HG03342 (cell line): ENCODE data around the gene KCNQ5.
"Not testable (repeated sequence)": the region's sequence is repeated elsewhere in the genome, so short reads cannot be mapped to it uniquely, and the experiment has no call there.

Source experiments
- ATAC-seq: cut with Tn5 transposase; IDR thresholded peaks from one replicate; pipeline ENCODE4 v1.9.1; 2021; ENCODE audit warnings: mild to moderate bottlenecking, moderate library complexity; ENCODE audit not compliant: unreplicated experiment

KCNQ5 gene

GRCh38 chr6:72946774-72947173 lies 324.9 kb downstream of the KCNQ5 start:
- ATAC-seq = no peak

GRCh38 chr6:72947534-72947933 lies 325.7 kb downstream of the KCNQ5 start:
- ATAC-seq = no peak

DNA sequence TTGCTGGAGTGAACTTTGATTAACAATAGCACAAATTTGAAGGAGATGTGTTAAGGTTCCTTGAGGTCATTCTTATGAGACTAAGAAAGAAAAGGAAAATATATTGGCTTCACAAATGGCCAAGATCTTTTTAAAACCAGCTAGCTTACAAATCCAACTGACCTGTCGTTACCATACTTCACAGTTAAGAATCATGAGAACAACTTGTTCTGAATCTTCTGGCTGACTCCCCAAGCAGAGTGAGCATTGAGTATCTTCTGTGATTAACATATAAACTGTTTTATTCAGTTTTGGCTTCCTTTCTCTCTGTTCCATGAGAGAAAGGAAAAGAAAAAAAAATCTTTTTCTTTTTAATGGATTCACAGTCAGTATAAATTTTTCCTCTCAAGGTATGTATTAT lies 326.3 kb downstream of the KCNQ5 start:
- ATAC-seq = no peak

DNA sequence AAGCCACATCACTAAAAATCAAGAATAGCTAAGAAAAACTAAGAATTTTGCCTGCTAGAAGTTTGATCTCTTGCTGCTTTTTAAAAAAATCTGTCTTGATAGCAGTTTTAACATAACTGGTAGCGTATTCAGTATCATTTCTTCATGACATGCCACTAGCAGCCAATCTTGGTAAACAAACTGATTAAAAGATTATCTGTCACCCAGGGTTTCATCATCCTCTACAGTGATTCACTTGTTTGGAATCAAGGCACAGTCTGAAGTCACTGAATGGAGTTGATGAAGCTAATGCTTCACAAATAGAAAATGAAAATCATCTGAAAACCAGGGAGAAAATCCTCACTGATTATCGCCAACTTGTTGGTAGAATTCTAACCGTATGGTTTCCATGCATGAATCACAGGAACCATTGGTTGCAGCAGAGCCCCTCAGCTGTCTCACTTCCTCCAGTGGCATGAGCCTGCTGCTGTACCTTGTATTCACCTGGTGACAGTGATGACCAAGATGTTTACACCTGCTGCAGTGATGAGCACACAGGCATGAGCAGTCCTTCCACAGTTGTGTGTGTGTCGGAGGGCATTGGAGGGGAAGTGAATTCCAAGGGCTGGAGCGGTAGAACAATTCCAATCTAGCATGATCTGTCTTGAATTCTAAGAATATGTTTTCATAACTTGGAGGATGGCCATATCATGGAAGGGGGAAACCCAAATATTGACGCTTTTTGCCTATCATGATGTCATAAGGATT lies 328.4 kb downstream of the KCNQ5 start:
- ATAC-seq = no peak

- ATAC-seq = no peak
Observed at GRCh38 chr6:72952808-72953630, 331.2 kb downstream of the KCNQ5 start.

DNA sequence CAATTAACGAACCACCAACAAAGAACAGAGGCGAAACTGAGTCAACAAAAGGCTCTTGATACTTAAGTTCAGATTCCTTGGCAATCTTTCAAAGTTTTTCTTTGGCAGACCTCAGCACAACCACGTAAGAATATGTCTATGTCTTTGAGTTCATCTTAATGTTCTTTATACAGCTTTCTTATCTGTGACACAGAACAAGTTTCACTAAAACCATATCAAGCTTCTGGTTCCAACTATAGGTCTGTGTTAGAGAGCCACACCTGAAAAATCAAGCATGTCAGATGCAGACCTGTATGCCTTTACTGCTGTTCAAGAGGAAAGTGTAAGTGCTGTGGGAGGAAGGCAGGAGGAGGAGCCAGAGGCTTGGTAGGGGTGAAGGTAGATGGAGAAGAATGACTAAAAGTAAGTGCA lies 332.1 kb downstream of the KCNQ5 start:
- ATAC-seq = no peak

DNA sequence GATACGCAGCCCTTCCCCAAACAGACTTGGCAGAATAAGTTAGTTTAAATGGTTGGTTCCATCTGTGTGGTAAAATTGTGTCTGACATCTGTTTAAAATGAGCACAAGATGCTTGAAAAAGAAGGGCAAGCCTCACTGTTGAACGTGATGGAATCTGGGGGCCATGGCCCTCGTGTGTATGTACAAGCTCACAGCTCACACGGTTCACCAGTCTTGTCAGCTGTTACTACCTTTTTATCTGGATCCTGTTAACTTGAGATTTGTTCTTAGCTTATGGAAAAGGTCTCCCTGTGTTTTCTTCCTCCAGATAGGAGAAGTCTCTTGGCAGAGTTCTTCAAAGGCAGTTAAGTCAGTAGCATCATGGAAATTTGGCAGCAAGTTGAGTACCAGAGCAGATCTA lies 332.9 kb downstream of the KCNQ5 start:
- no peak for ATAC-seq

- no peak for ATAC-seq
Observed at GRCh38 chr6:72955666-72956065, 333.8 kb downstream of the KCNQ5 start.

DNA sequence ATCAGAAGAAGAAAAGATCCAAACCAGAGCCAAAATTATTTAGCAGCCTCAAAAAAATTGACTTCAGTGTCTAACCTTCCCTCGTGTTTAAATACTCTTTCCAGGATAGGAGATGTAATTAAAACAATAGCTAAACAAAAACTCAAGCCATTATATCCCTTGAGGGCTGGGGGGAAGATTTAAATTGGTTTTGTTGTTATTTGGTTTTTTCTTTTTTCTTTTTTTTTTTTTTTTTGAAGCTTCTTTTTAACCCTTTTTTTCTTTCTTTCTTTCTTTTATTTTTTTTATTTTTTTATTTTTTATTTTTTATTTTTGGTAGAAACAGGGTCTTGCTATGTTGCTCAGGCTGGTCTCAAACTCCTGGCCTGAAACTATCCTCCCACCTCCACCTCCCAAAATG lies 334.4 kb downstream of the KCNQ5 start:
- no peak for ATAC-seq

DNA sequence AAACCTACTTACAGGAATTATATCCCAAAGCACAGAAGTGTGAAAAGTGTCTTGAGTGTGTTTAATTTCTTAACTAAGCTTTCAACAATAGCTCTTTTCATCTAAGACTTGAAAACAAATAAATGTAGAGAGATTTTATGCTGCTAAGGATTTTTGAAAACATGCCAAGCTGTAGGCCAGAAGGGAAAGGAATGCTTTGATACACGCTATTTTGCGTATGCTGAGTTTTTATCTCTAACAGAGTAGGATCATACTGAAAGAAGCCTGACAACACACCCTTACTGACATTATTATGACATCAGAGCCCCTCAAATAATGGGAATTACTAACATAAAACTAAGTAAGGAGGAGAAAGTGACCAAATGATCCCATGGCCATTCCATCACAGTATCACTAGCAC lies 338.0 kb downstream of the KCNQ5 start:
- ATAC-seq = no peak

DNA sequence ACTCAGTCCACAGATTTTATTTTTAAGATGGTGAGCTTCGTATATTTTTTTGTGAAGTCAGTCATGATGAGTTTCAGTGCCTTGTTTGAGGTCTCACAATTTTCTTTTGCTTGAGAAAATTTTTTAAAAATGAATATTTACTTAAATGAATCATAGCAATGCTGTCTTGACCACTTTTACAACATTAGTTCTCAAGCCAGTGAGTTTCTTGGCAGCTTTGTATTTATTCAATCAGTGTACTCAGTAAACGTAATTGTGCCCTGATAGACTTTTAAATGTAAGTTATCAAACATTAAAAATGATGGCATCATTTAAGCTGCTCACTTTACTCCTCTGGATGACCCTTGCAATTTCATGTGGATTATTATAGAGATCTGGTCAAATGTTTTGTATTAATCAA lies 342.1 kb downstream of the KCNQ5 start:
- ATAC-seq = no peak

- ATAC-seq = no peak
Observed at GRCh38 chr6:72966628-72967280, 344.9 kb downstream of the KCNQ5 start.

GRCh38 chr6:72967329-72967728 lies 345.5 kb downstream of the KCNQ5 start:
- no peak for ATAC-seq

DNA sequence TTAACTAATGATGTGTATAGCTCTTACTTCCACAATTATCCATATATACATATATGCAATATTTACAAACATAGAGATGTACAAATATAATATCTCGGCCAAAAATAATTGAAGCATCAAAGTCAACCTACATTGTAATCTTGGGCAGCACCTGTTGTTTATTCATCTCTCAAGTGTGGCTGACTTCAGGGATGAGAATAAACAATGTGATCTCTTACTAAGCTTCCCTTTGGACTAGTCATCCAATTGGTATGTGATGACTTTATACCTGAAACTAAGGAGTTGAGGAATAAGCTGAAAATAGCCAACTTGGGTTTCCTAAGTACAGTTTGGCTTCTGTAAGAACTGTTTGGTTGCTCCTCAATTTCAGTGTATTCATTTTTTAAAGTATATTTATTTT lies 346.8 kb downstream of the KCNQ5 start:
- no peak for ATAC-seq

DNA sequence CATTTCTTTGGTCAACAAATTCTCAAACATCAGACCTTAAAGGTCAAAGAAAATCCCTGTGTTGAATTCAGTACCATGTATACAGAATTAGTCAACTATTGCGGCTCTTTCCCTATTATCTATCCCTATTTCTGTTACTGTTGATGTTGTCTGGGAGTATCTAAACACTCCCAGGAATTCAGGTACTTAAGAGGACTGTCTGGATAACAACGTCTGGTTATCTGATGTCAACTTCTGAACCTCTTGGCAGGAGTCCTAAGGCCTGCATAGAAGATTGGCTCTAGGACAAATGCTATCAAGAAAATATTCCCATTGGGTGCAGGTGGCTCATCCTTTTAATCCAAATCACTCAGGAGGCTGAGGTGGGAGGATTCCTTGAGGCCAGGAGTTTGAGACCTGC lies 347.8 kb downstream of the KCNQ5 start:
- ATAC-seq = no peak

DNA sequence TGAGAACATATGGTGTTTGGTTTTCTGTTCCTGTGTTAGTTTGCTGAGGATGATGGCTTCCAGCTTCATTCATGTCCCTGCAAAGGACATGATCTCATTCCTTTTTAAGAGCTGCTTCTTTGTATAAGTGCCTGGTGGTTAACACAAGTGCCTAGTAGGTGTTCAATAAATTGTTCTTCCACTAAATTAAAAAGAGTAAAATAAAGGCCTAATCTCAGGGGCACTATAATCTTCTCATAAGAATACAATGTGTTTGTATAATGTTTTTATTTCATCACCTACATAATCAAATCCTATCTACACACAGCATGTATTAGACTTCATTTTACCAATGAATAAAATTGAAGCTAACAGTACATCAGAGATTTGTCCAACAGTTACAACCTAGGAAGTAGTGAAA lies 350.7 kb downstream of the KCNQ5 start:
- no peak for ATAC-seq

DNA sequence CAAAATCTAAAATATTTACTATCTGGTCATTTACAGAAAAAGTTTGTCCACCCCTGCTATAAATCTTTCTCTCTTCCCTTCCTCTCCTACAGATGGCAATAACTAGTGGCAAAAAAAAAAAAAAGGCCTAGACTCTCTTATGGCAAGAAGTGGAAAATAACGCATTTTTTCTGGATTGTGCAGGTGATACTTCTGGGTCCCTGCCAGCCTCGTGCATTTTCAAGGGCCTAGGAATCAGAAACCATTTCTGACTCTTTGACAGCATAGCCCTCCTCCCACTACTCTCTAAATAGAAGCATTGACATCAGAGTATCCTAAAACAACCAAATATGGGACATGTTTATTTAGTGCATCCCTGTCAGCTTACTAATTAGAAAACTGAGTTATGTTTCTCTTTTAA lies 352.4 kb downstream of the KCNQ5 start:
- no peak for ATAC-seq

- ATAC-seq = peak; percentile 68
Observed at GRCh38 chr6:72975352-72975752, 353.5 kb downstream of the KCNQ5 start.

DNA sequence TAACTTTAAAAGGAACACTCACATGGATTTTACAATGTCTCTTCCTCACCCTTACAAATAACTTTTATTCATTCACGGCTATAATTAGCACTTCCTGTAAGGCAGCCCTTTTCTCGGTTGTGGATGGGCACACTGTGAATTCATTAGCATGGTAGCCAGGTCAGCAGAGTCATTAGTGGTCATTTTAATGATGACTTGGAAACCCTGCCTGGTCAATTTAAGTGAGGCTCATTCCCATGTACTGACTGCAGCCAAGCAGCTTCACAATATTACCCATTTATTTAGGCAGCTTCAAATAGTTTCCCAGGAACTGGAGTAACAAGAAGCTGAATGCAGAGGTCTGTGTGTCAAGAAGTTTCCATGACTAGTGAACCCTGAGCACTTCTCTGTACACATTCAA lies 354.6 kb downstream of the KCNQ5 start:
- ATAC-seq = no peak

- ATAC-seq = peak; percentile 88
Observed at GRCh38 chr6:72977114-72977513, 355.2 kb downstream of the KCNQ5 start.

GRCh38 chr6:72978808-72979207 lies 356.9 kb downstream of the KCNQ5 start:
- not testable (repeated sequence) for ATAC-seq
